ENCODE data around the gene PLCE1.
"Not testable (repeated sequence)": the region's sequence is repeated elsewhere in the genome, so short reads cannot be mapped to it uniquely, and the experiment has no call there.

PLCE1 gene

DNA sequence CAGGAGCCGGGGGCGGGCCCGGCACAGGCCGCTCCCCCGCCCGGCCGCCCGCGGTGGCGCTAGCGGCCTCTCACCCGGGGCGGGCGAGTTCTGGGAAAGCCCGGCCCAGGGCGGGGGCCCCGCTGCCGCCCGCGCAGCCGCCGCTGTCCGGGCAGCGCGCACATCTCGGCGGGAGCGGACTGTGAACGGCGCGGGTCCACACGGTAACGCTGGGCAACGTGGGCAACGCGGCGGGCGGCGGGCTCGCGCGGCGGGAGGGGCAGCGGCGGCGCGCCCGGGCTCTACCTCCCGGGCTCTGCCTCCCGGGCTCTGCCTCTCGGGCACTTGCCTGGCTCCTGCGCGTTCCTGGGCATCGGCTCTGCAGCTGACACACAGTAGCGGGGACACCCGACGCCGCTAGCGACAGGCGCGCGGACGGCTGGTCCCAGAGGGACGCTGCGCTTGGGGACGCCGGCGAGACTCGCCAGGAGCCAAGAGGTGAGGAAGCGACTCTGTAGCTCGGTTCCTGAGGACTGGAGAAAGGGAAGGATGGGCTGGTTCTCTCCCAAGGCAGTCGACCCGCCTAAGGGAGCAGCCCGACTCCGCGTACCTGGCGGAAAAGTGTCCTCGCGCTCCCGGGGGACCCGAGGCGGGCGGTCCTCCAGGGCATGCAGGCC, at the start of gene PLCE1:
PLCE1 (plus strand) TSS at position 150 of the 656 bp plus-strand sequence. CDS start 37,116 bp downstream, outside the sequence.
- peak in 26 of 56 donors; percentile 13 to 61 (median 29) for DNase-seq

DNA sequence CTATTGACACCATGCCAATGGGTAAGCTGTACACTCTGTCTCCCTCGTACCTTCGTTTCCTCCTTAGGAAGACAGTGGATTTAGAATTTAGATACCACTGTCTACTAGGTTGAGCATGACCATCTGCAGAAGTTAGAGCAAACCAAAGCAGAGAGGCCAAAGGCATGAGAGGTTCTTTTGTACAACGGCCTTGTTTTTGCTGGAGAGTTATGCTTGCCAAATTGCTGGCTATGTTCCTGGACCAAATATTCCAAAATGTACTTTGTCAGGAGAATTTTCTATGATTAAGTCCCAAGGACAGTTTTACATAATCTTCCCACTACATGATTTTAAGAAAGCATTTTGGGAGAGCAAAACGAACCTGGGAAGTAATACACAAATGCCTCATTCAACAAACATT, 47.9 kb upstream of the PLCE1 start:
- no peak for DNase-seq

DNA sequence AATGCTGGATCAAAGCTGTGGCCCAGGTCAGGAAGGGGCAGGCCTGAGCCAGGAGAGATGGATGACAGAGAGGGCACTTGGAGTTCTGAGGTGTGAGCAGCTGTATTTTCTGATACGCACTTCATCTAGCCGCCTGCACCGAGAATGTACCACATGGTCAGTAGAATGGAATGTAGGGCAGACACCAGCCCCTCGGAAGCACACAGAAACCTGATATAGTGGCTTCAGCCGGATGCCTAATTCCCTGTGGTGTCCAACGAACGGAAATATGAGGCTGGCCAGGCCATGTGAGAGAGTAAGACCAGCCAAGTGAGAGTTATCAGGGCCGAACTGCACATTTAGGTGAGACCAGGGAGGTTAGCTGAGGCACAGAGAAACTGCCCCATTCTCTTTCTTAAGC, 46.7 kb upstream of the PLCE1 start:
- DNase-seq = no peak

DNA sequence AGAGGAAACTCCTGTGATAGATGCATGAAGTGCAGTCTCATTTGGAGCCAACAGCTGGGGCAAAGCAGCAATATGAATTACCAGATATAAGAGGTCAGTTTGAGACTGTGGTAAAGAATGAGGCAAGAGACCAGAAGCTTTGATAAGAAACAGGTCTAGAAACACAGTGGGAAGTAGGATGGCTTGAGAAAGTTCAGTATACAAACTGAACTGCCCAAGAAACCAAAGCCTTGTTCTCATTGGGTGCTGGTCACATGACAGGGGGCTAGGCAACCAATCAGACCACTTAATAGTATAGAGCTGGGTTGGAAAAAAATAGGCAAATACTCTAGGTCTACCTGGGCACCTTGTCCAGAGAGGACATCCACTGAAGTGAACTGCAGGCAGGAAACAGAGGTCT, 46.2 kb upstream of the PLCE1 start:
- no peak for DNase-seq

DNA sequence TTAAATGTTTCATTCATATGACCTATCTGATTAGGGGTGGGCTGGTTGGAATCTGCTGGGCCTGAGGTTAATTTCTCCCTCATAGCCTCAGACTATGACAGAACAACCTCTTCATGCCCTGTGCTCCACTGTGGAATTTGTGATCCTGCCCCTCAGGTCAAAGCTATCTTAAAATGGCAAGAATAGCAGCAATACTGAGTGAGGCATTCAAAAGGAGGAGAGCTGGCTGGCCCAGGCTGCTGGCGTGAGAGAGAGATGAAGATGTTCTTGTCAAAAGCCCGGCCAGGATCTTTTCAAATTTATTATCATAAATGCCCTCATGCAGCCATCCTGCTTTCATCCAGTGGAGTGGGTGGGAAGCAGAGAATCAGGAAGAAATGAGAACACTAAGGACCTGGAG, 41.8 kb upstream of the PLCE1 start:
- DNase-seq = no peak

DNA sequence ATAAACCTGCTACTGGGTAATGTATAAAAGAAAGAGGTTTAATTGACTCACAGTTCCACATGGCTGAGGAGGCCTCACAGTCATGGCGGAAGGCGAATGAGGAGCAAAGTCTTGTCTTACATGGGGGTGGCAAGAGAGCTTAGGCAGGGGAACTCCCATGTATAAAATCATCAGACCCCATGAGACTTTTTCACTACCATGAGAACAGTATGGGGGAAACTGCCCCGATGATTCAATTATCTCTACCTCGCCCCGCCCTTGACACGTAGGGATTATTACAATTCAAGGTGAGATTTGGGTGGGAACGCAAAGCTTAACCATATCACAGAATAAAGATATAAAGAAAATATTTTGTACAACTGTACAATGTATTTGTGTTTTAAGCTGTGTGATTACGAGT, 39.4 kb upstream of the PLCE1 start:
- DNase-seq = no peak

DNA sequence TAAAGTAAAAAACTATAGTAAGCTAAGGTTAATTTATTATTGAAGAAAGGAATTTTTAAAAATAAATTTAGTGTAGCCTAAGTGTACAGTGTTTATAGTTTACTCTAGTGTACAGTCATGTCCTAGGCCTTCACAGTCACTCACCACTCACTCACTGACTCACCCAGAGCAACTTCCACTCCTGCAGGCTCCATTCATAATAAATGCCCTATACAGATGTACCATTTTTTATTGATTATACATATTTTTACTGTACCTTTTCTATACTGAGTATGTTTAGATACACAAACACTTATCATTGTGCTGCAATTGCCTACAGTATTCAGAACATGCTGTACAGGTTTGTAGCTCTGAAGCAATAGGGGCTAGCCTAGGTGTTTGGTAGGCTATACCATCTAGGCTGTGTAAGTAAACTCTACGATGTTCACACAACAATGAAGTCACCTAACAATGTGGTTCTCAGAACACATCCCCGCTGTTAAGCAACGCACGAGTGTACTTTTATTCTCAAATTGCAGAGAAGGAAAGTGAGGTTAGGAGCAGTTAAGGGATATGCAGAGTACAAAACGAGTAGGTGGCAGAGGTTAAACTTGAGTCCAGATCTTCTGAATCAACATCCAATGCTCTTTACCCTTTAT, 38.9 kb upstream of the PLCE1 start:
- no peak for DNase-seq

DNA sequence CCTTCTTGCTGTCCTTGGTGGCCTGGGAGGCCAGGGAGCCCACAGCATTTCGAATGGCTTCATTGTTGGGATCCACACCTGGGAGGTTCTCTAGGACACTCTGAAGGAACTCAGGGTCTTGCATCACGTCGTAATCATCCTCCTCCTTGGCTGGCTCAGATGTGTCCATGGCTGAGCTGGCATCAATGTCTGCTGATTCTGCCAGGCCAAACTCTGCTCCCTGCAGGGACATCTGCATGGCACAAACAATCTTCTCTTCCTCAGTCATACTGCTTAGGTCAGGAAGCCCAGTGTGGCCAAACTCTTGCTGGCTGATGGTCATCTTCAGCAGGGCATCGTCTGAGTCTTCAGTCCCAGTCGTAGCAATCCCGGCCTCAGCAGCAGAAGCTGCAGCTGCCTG, 34.9 kb upstream of the PLCE1 start:
- DNase-seq = no peak

DNA sequence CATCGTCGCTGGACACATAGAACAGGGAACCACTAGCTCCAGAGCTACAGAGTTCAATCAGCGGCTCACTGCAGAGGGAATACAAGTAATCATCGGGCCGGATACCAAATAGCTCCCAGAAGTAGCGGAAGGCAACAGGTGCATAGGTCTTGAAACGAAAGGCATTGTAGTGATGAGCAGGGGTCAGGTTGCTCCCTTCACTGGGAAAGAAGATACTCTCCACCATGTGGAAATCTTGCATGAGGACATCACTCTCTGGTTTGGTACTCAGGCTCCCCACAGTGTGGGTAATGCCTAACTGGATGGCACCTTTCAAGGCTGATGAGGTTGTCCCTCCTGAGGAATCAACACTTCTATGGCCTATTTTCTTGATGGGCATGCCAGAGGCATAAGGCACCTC, 32.7 kb upstream of the PLCE1 start:
- not testable (repeated sequence) for DNase-seq

DNA sequence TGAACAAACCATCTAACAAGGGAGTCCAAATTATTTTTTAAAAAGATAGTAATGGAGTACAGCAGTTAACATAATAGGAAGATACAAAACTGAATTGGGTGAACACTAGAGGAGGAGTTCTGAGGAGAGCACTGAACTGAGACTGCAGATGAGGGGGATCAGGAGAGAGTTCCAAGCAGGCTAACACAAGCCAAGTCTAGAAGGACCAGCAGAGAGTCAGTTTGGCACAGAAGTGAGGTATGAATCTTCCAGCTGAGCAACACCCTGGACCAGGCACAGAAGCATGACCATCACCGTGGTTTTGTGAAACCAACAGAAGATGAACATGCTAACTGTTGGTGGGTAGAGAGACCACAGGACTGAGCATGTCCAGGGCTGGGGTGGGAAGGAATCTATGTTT, 30.8 kb upstream of the PLCE1 start:
- DNase-seq = no peak

DNA sequence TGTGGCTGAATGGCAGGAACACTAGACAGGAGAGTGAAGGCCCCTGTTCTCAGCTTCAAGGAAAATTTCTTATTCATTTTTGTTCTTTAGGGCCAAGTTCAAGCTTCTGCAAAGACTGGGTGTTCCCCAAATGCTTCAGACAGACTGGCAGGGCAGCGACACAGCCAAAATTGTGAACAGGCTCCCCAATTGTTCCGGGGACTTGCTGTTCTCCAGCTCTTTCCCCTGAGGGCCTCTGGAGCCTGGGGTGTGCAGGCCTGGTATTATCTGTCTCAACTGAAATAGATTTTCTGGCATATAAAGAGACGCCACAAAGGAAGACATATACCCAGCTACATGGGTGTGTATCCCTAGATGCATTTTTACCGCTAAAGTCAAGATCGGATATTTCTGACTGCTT, 30.3 kb upstream of the PLCE1 start:
- DNase-seq = no peak

DNA sequence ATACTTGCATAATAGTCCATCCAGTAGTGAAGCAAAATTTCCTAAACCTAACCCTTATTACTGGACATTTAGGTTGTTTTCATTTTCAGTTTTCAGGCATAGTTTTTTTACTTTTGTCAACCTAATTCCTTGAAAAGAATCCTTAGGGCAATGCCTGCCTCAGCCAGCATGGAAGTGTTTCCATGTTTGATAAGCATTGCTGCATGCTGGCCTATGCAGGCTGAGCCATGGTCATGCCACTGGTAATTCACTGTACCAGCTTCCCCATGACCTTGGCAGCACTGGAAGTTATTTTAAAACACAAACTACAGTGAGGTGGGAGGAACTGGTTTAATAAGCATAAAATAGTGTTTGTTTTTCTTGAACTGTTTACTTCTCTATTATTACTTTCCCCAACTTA, 27.8 kb upstream of the PLCE1 start:
- DNase-seq = no peak

DNA sequence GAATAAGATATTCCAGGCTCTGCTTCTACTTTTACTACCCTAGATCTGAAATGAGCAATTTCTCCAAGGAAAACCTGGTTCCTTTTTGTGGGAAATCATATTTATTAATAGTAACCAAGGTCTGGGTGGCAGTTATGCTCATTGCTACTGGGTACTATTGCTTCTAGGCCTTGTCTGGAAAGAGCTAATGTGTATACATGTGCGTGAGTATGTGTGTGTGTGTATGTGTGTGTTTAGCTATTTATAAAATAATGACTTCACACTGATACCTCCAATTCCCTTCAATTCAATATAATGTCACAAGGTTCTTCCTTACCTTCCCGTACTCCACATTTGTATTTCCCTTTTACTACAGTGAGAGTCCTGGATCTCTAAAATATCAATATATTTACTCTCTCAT, 26.0 kb upstream of the PLCE1 start:
- DNase-seq = no peak

DNA sequence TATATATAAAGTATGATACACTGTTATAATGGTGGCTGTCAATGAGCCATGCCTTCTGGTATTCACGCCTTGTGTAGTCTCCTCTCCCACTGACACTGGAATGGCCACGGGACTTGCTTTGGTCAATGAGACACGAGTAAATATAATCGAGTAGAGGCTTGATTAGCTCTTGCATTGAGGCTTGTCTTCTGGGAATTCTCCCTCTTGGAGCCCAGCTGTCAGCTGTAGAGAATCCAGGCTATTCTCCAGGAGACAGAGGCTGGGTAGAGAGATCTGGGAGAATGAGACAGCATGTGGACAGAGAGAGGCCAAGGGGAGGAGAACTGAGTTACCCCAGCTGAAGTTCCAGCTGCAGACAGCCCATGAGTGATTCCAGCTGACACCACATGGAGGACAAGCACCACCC, 25.2 kb upstream of the PLCE1 start:
- DNase-seq = no peak

DNA sequence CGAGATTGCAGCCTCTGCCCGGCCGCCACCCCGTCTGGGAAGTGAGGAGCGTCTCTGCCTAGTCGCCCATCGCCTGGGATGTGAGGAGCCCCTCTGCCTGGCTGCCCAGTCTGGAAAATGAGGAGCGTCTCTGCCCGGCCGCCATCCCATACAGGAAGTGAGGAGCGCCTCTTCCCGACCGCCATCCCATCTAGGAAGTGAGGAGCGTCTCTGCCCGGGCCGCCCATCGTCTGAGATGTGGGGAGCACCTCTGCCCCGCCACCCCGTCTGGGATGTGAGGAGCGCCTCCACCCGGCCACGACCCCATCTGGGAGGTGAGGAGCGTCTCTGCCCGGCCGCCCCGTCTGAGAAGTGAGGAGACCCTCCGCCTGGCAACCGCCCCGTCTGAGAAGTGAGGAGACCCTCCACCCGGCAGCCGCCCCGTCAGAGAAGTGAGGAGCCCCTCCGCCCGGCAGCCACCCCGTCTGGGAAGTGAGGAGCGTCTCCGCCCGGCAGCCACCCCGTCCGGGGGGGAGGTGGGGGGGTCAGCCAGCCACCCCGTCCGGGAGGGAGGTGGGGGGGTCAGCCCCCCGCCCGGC, 23.2 kb upstream of the PLCE1 start:
- not testable (repeated sequence) for DNase-seq

DNA sequence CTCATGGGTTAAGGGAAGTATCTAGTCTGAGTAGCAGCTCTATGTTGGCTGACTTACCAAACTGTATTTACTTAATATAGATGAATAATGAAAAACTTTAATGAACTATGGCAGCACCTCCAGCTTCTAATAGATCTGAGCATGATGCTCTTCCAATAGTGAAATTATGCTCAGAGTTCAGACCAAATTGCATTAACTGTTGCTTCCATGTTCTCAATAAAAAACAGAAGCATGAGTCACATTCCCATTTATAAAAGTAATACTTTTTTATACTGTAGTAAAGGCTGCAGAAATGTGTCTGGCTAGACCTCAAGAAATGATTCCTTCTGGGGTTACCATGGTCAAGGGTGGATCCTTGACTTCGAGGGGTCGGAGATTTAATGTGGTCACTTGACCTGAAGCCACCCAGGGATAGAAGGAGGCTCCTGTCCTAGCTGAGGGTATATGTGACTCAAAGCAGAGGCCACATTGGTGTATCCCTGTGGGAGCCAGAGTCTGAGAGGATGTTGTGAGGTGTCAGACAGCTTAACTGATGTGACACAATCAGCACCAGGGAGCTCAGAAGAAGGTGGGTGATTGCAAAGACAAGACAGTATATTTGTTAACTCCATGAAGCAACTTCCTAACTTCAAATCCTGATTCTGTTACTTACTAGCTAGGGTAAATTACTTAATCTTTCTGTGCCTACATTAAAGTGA, 19.8 kb upstream of the PLCE1 start:
- DNase-seq = no peak

DNA sequence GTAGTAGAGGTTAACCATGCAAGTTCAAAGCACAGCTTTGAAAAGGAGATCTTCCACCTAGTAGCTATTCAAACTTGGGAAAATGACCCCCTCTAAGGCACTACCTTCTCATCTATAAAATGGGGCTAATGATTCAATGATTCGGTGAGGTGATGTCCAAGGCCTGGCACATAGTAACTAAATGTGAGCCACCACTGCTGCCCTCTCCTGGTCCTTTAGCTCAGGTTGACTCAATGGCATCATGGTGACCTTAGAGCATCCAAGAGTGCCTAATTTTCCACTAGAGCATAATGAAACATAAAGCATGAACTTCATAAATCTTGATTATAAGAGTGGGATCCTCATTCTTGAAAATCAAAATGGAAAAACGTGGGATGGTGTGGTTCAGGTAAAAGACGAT, 16.3 kb upstream of the PLCE1 start:
- DNase-seq = no peak

DNA sequence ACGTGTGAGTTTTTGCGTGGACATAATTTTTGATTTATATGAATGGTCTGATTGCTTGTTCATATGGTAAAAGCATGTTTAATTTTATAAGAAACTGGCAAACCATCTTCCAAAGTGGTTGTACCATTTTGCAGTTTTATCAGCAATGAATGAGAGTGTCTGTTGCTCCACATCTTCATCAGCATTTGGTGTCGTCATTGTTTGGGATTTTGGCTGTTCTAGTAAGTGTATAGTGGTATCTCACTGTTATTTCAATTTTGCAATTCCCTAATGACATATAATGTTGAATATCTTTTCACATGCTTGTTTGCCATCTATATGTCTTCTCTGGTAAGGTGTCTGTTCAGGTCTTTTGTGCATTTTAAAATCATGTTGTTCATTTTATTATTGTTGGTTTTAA, 13.2 kb upstream of the PLCE1 start:
- no peak for DNase-seq

DNA sequence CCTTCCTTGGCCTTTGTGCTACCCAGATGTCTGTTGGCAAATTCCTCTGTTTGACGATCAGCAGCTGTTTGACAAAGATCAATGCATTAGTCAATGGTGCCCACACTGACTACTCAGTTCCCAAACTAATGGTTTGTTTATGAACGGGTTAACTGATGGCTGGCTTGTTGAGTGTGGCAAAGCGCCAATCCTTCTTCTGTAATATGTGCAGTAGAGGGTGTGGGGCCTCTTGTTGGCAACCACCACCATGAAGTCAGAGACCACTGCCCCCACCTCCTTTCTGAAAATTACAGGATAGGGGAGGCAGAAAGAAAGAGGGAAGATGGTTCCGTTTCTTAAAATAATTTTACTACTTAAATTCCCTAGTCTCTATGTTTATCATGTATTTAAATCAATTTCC, 2.6 kb upstream of the PLCE1 start:
- DNase-seq = no peak

DNA sequence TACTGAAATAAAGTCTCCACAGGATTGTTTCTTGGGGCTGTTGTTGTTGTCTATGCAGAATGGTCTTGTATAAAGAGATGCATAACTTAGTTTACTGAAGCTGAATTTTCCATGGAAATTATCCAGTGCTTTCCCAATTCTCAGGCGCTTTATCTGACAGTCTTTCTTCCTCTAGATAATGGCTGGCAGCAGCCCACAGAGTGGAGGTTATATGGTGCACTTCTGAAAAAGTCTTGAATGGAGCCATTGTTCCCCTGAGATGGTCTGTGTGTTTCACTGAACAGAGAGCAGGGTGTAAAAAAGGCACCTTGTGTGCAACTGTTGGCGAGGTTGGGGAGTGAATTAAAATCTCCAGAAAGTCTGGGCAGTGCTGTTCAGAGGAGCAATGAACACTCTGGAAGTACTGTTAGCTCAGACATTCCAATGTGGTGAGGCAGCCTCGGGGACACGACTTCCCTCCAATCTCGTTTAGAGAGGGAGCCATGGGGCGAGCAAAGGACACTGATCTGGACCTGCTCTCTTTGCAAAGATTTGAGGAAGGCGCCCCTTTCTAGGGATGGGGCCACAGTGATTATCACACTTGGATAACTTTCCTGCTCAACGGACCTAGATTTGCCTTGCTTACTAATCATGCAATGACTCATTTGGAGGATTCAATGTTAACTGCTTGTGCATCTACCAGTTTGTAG, 2.0 kb upstream of the PLCE1 start:
- DNase-seq = peak in 13 of 56 donors; percentile 3 to 36 (median 9)

DNA sequence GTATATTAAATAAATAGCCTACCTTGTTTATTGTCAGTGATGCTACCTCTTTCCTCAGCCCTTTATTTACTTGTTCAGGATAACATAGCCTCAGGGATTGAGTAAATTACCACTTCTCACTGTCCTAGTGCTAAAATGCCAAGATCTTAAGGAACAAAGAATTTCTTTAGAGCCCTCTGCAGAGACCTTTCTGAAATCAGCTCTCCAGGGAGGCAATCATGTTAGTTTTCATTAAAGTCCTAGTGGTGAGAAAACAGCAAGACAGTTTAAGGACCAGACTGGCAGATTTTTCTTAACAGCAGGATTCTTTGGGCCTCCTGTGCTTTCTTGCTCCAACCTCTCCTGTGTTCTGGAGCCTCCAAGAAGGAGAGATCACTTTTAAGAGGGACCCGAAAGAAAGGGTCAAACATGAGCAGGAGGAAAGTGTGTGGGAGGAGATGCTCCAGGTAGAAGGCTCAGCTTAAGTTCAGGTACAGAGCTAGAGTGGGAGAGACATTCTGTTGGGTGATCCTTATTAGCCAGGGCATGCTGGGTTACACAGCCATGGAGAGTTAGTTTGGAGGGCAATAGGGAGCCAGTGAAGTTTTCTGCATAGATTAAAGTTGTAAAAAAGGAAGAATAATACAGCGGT, 1.2 kb upstream of the PLCE1 start:
- no peak for DNase-seq

DNA sequence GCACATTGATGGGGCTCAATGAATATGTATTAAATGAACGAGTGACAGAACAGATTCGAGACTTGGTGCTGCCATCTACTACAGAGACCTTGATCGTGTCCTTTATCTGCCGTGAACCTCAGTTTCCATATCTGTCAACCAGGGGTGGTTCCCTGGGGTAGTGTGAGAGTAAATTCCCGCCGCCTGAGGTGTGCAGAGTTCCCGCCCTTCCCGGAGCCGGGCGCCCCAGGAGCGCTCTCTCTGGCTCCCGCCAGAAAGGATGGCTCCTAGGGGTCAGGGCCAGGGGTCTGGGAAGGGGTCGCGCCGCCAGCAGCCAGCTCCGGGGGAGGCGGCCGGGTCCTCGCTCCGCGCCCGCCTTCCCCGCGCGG, 333 bp upstream of the PLCE1 start:
- DNase-seq = no peak

Measured in amygdala (tissue), 56 donors.